Stimulated activated CD4-positive, alpha-beta T cell treated with anti-CD3 and anti-CD28 coated beads, Interleukin-12 subunit alpha, Interleukin-12 subunit beta, amount 100 ng/mL, for 48 hours (primary cell): Measurements from ENCODE around the gene GFPT2.

Source experiments
- DNase-seq, 3 donors: peaks; one replicate each; pipeline ENCODE4 v3.0.0-alpha.2; 2020; ENCODE audit warnings: low read depth in 2 of 3, low spot score in 1 of 3

GFPT2 gene

GRCh38 chr5:180352116-180353047 is 754 bp downstream of the GFPT2 start:
- no peak for DNase-seq

GRCh38 chr5:180350711-180351465 is 2.2 kb downstream of the GFPT2 start:
- DNase-seq = no peak

DNA sequence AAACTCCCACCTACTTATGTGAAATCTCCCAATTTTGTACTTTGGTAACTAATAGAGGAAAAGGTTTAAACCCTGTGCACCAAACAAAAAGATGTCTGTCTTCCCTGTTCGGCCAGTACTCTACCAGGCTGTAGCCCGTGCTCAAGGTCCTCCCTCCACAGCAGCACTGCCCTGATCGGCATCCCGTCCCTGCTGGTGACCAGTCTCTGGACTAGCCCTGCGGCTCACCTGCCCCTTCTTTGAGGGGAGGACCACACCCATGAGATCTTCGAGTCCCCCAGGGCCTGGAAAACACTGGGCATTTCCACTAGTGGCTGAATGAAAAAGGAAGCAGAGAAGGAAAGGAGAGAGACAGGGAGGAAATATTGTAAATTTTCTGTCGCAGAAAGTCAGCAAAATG is 2.8 kb downstream of the GFPT2 start:
- DNase-seq = no peak

DNA sequence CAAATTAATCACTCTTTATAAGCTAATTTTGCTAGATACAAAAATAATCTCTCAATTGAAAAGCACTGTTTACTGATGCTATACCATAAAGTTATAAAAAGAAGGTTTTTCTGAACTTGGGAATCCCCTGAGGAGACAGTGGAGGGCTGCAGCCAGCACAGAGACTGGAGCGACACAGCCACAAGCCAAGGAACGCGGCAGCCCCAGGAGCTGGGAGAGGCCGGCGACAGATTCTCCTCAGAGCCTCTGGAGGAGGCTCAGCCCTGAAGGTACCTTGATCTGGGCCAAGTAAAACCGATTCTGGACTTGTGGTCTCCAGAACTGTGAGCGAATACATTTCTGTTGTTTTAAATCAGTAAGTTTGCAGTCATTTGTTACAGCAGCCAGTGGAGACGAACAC is 3.7 kb downstream of the GFPT2 start:
- DNase-seq = no peak

DNA sequence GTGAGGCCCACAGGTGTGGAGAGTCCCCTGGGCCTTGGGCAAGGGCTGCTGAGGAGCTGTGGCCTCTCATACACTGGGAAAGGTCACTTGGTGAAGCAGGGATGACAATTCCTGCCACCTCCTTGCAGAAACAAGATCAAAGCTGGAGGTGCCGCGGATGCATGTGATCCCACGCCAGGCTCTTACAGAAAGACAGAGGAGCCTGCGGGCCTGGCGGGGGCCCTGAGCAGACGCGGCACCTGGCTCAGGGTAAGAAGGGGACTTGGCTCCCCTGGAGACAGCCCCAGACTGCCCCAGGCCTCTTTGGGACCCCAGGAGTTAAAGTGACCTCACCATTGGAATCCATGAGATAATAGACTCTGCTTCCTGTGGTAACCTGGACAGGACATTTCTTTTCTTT is 4.8 kb downstream of the GFPT2 start:
- no peak for DNase-seq

- no peak for DNase-seq
These were observed 5.4 kb downstream of the GFPT2 start for GRCh38 chr5:180347702-180348101.

DNA sequence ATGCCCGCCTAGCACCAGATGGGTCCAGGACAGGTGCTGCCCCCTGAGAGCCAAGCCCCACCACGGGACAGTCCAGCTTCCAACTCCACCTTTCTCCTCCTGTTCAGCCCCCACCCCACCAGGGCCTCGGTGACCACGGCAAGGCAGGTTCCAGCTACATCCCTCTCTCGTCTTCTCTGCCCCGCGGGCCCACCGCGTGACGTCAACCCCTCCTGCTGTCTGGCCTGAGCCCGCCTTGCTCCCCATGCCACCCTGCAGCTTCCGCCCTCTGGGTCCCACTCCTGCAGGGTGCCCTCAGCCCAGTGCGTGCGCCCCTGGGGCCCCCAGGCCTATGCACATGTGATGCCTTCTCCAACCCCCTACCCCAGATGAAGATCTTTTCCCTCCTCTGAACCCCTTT is 6.8 kb downstream of the GFPT2 start:
- no peak for DNase-seq

DNA sequence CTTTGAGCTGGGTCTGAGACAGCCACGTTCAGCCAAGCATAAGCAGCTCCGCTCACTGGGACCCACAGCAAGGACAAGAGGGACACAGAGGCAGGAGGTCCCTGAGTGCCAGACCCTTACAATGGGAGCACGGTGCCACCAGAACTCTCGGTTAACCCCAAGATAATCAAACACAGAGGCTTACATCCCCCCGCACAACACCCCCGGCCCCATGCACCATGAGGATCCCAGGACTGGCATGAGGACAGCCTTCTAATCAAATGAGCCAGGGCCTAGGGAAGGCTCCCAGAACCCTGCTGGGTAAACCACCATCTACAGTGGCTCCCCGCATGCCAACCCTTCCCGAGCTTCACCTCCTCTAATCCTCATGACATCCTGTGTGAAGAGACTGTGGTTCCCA is 7.4 kb downstream of the GFPT2 start:
- DNase-seq = no peak

GRCh38 chr5:180345186-180345585 is 8.0 kb downstream of the GFPT2 start:
- no peak for DNase-seq

GRCh38 chr5:180344696-180344999 is 8.5 kb downstream of the GFPT2 start:
- DNase-seq = no peak

- DNase-seq = no peak
These were observed 9.1 kb downstream of the GFPT2 start for GRCh38 chr5:180343831-180344695.

GRCh38 chr5:180343110-180343830 is 9.9 kb downstream of the GFPT2 start:
- no peak for DNase-seq

DNA sequence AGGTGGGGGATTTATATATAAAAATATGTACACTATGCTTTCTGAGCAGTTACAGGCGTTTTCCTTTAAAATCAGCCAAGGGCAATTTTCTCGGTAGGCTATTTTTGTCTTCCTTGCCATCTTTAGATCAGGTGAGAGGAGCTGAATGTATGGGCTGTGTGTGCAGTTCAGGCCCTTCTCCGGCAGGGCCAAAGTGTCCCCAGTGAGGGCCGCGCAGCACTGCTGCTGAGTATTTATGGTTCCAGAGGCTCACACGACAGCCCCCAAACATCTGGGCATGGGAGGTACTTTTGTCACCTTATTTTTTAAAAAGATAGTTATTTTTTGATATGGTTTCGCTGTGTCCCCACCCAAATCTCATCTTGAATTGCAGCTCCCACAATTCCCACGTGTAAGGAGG is 11.5 kb downstream of the GFPT2 start:
- DNase-seq = no peak

DNA sequence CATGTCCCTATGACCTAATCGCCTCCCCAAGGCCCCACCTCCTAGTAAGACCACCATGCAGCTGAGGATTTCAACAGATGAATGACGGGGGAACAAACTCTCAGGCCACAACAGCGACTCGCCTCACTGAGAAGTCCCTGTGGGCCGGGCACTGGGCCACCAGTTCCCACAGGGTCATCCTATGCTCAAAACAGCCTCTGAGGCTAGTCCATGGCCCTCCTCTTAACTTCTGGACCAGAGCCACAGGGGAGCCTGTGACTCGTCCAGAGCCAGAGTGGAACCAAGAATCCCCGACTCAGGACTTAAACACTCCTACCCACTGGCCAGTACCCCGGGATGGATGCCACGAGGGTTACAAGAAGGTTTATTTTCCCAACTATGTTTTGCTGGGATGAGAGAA is 12.3 kb downstream of the GFPT2 start:
- no peak for DNase-seq

GRCh38 chr5:180339583-180340183 is 13.5 kb downstream of the GFPT2 start:
- DNase-seq = no peak

- DNase-seq = no peak
These were observed 15.0 kb downstream of the GFPT2 start for GRCh38 chr5:180338001-180338707.

DNA sequence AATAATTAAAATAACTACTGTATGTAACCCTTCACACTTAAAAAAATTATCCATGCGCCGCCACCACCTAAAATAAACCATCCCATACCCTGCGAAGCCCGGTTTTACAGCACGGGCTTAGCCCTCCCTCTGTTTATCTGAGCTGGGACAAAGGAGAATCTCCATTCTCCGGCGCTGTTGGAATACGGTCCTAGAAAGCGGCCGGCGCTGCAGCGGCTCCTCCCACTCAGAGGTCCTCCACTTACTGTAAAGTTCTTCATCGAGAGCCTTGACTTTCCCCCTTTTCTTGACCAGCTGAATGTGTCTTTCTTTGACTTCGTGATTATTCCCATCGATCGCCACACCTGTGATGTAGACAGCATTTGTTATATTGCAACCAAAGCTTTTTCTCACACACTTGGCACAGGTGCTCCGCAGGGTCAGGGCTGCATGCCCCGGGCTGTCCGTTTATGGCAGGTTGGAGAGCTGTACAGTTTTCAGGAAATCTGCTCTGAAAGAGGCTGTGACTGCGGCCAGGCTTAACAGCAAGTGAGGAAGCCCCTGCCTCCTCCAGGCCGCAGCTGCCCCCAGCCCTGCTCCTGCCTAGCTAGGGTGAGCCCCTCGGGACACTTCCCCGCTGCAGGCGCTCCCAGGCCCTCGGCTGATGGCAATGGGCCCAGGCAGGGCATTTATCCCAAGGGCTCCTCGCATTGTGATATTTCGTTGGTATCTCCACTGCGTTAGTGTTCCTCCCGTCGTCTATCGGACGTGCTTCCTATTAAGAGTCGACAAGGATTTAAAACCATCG is 16.7 kb downstream of the GFPT2 start:
- no peak for DNase-seq

- no peak for DNase-seq
These were observed 17.4 kb downstream of the GFPT2 start for GRCh38 chr5:180335614-180336233.
